IMR-90 (cell line): ENCODE measurements around the gene GRK5. TPM values are rescaled to one million over a fixed set of nuclear protein-coding genes. Genes with fewer than 3 reads are reported as not detected.
A peak's percentile ranks its signal among the peaks of the same experiment; 100 is the strongest.
"Not testable (repeated sequence)": the region's sequence is repeated elsewhere in the genome, so short reads cannot be mapped to it uniquely, and the experiment has no call there.

ENCODE experiments used
- ATAC-seq: fragments of 200-7000 bp; cut with Tn5 transposase; 2 replicates; pipeline ENCODE4 v1.9.1; 2020; ENCODE audit warnings: low read depth, mild to moderate bottlenecking, moderate library complexity
- BruUV-seq: library from RNA; stranded (reverse); fragments of 400-500 nt; replicated peaks from 2 replicates; lab custom pipeline; 2021; lab: Mats Ljungman, UMichigan
- CTCF ChIA-PET: fragments of 300-600 bp; formaldehyde crosslinking; extraction: SDS; loops from one replicate; lab custom pipeline; 2021; ENCODE audit warnings: antibody characterized with exemption; lab: Yijun Ruan, JAX
- POLR2A ChIA-PET: fragments of 300-600 bp; sonication (Branson Sonifier 250); formaldehyde crosslinking; loops from one replicate; lab custom pipeline; 2022; ENCODE audit warnings: antibody characterized with exemption; ENCODE audit not compliant: unreplicated experiment; lab: Charles Lee
- DNase-seq: peaks from one replicate; pipeline ENCODE4 v3.0.0; 2013
- H2AFZ ChIP-seq: replicated peaks from 2 replicates; pipeline ENCODE3; 2013; ENCODE audit warnings: low read length, mild to moderate bottlenecking; ENCODE audit not compliant: poor library complexity
- H2AK5ac ChIP-seq: 2 replicates; pipeline ENCODE4 v1.6.1; 2013; ENCODE audit warnings: low read depth, low read length, inconsistent platforms
- H2AK9ac ChIP-seq: replicated peaks from 2 replicates; pipeline ENCODE3; 2013; ENCODE audit warnings: mild to moderate bottlenecking, low read depth, low read length, moderate library complexity; ENCODE audit not compliant: poor library complexity
- H2BK120ac ChIP-seq: 2 replicates; pipeline ENCODE4 v1.6.1; 2013; ENCODE audit warnings: low read depth, low read length, inconsistent platforms
- H2BK15ac ChIP-seq: 3 replicates; pipeline ENCODE4 v1.6.1; 2013; ENCODE audit warnings: low read depth, low read length, inconsistent platforms
- H2BK20ac ChIP-seq: 2 replicates; pipeline ENCODE4 v1.6.1; 2013; ENCODE audit warnings: low read depth, mild to moderate bottlenecking, inconsistent platforms, low read length, moderate library complexity
- H2BK5ac ChIP-seq: 2 replicates; pipeline ENCODE4 v1.6.1; 2013; ENCODE audit warnings: mild to moderate bottlenecking, low read depth, low read length, inconsistent platforms; ENCODE audit not compliant: poor library complexity, severe bottlenecking
- H3K14ac ChIP-seq: replicated peaks from 2 replicates; pipeline ENCODE4 v1.6.1; 2013; ENCODE audit warnings: low read depth, low read length, inconsistent platforms
- H3K18ac ChIP-seq: 2 replicates; pipeline ENCODE4 v1.6.1; 2013; ENCODE audit warnings: low read depth, low read length, control low read depth
- H3K23ac ChIP-seq: 2 replicates; pipeline ENCODE4 v1.6.1; 2013; ENCODE audit warnings: low read depth, low read length, inconsistent platforms
- H3K27ac ChIP-seq: 2 replicates; pipeline ENCODE4 v1.5.1; 2013; ENCODE audit warnings: mild to moderate bottlenecking, control low read depth, low read length; ENCODE audit not compliant: insufficient read depth
- H3K27me3 ChIP-seq: 2 replicates; pipeline ENCODE4 v1.6.1; 2013; ENCODE audit warnings: low read length; ENCODE audit not compliant: control insufficient read depth, insufficient read depth
- H3K36me3 ChIP-seq: 2 replicates; pipeline ENCODE4 v1.6.1; 2013; ENCODE audit warnings: low read length, mixed read lengths; ENCODE audit not compliant: control insufficient read depth, insufficient read depth
- H3K4ac ChIP-seq: 2 replicates; pipeline ENCODE4 v1.6.1; 2013; ENCODE audit warnings: low read depth, low read length, inconsistent platforms
- H3K4me1 ChIP-seq: 2 replicates; pipeline ENCODE4 v1.6.1; 2013; ENCODE audit warnings: low read length, mixed read lengths; ENCODE audit not compliant: control insufficient read depth, insufficient read depth
- H3K4me2 ChIP-seq: 2 replicates; pipeline ENCODE4 v1.6.1; 2013; ENCODE audit warnings: low read depth, mild to moderate bottlenecking, control low read depth, low read length, moderate library complexity
- H3K4me3 ChIP-seq: 2 replicates; pipeline ENCODE4 v1.5.1; 2013; ENCODE audit warnings: low read depth, mild to moderate bottlenecking, control low read depth, low read length, moderate library complexity; ENCODE audit not compliant: insufficient read depth
- H3K56ac ChIP-seq: 2 replicates; pipeline ENCODE4 v1.6.1; 2013; ENCODE audit warnings: low read length, inconsistent platforms; ENCODE audit not compliant: insufficient read depth; ENCODE audit errors: extremely low read depth
- H3K79me1 ChIP-seq, 2 experiments: 2 replicates each; pipeline ENCODE4 v1.6.1; 2013; ENCODE audit warnings: low read length in 2 of 2, inconsistent platforms in 1 of 2, low read depth in 1 of 2
- H3K9ac ChIP-seq: 2 replicates; pipeline ENCODE4 v1.6.1; 2013; ENCODE audit warnings: low read depth, low read length, control low read depth
- H3K9me1 ChIP-seq: 2 replicates; pipeline ENCODE4 v1.6.1; 2013; ENCODE audit warnings: low read length, inconsistent platforms; ENCODE audit not compliant: insufficient read depth
- H3K9me3 ChIP-seq: 2 replicates; pipeline ENCODE4 v1.6.1; 2013; ENCODE audit warnings: low read length; ENCODE audit not compliant: control insufficient read depth, insufficient read depth
- H4K20me1 ChIP-seq: 2 replicates; pipeline ENCODE4 v1.6.1; 2013; ENCODE audit warnings: low read length, inconsistent platforms; ENCODE audit not compliant: insufficient read depth
- H4K5ac ChIP-seq: 2 replicates; pipeline ENCODE4 v1.6.1; 2013; ENCODE audit warnings: mild to moderate bottlenecking, low read depth, low read length, control low read depth
- H4K8ac ChIP-seq, 2 experiments: 2 replicates each; pipeline ENCODE4 v1.6.1; 2013; ENCODE audit warnings: low read depth in 2 of 2, low read length in 2 of 2, control low read depth in 1 of 2, inconsistent platforms in 1 of 2
- H4K91ac ChIP-seq: 2 replicates; pipeline ENCODE4 v1.6.1; 2013; ENCODE audit warnings: low read depth, low read length, inconsistent platforms; ENCODE audit not compliant: insufficient read depth
- WGBS, 2 experiments: methylation state at CpG; one replicate each; pipeline versions ENCODE4 v1.1.5 to v1.1.7; 2013; ENCODE audit warnings: missing lambda C conversion rate in 2 of 2; ENCODE audit not compliant: insufficient read length in 1 of 2; ENCODE audit errors: extremely low coverage in 2 of 2; 5-methylcytosine and 5-hydroxymethylcytosine counted together
- dilution Hi-C: fragments of 300-500 bp; cut with HindIII; formaldehyde crosslinking; loops from one replicate; pipeline ENCODE4 v1.14.3; 2018; ENCODE audit warnings: low sequenced_read_pairs; ENCODE audit not compliant: unreplicated experiment
- in situ Hi-C: fragments of 300-500 bp; cut with MboI; formaldehyde crosslinking; loops from 3 replicates; pipeline ENCODE4 v1.14.3; 2019; ENCODE audit warnings: low sequenced_read_pairs, inconsistent platforms, mixed read lengths
- intact Hi-C: fragments of 100-400 bp; cut with micrococcal nuclease; formaldehyde crosslinking; loops from 2 replicates; pipeline ENCODE4 v1.10.0; 2022
- polyA plus RNA-seq, 3 experiments: library from polyadenylated mRNA; depleted of rRNA; stranded (reverse); fragments of >200 nt; gene quantifications; 2 replicates each; pipeline ENCODE4 v1.2.3, GENCODE V29; 2012; ENCODE audit warnings: low replicate concordance in 1 of 3
- total RNA-seq: library from RNA; depleted of rRNA; stranded (reverse); fragments of >200 nt; gene quantifications from 2 replicates; pipeline ENCODE4 v1.2.3, GENCODE V29; 2012

The GRK5 gene
- total and polyA plus RNA-seq, 2 of the 4 experiments (the other 2 are of a cell fraction) = 12.9 to 16.3 TPM

GRCh38 chr10:119272338-119272734 is 65.0 kb downstream of the GRK5 start:
- in situ Hi-C loops, H2AFZ ChIP-seq, DNase-seq, H3K9me3 ChIP-seq, dilution Hi-C loops, H3K36me3 ChIP-seq, H2BK20ac ChIP-seq, H3K9ac ChIP-seq, H3K27me3 ChIP-seq, ATAC-seq, BruUV-seq, H3K4me3 ChIP-seq, H3K14ac ChIP-seq, H3K18ac ChIP-seq, H2BK15ac ChIP-seq, H3K4ac ChIP-seq, H3K27ac ChIP-seq, H3K56ac ChIP-seq, H2BK120ac ChIP-seq, H3K4me2 ChIP-seq, H2BK5ac ChIP-seq, POLR2A ChIA-PET, H4K8ac ChIP-seq, H3K23ac ChIP-seq, H4K5ac ChIP-seq: not testable (repeated sequence)
- Histone ChIP-seq H4K20me1 (peaks cover 88% of the 10 kb centered on the region), H4K91ac (0 out of 2 replicates have a peak overlapping the region, but pooled peaks have one; percentile 18), H2AK9ac (peak overlapping the region; percentile 15), H3K9me1 (peaks cover 35% of the 10 kb centered on the region), H2AK5ac (peak overlapping the region; percentile 43; the same call in 1 of the 2 replicates), H3K4me1 (peaks cover 45% of the 10 kb centered on the region), H3K79me1 (peaks cover 60 to 91% of the 10 kb centered on the region in 2 experiments)
- CTCF ChIA-PET = interaction anchor here (2.6 kb wide), 1 partner anchor 65 kb away, joined by 7 read pairs; the partner anchor contains the start of gene GRK5
- intact Hi-C loops = loop anchor here (5.0 kb wide), 1 partner anchor 140 kb away; no protein-coding TSS in a partner anchor
- no CpG with 5 or more reads among the region's 7 CpGs for WGBS, 2 experiments
